ENCODE measurements around the gene FRMPD2. TPM values are rescaled to one million over a fixed set of nuclear protein-coding genes. Genes with fewer than 3 reads are reported as not detected.

FRMPD2 gene
- total and polyA plus RNA-seq, 7 donors, result 0.04 TPM; not detected in 6

DNA sequence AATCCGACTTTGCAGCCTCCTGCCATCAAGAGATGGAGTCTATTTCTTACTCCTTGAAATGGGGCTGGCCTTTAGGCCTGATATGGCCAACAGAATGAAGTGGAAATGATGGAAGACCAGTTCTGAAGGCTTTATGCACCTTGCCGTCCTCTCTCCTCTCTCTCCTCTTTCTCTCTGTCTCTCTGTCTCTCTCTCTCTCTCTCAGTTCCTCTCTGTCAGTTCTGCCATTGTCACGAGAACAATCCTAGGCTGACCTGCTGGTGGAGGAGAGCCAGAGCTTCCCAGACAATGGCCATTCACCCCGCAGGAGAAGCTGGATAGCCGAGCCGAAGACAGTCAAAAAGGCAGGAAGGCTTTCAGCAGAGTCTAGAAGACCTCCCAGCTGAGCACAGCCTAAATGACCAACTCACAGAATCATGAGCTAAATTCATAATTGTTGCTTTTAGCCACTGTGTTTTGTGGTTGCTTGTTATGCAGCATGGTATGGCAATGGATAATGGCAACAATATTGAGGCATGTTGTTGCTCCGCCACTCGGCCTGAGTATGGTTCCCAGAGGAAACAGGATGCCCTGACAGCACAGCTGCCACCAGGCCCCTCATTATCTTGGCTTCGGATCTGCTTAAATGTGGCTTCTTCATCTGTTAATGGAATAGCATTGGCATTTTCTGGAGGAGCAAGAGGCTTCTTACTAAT is 35.5 kb downstream of the FRMPD2 start:
- no peak for ATAC-seq
- WGBS, 3 donors, result 56 to 59% (median 57%) methylated on average over 9 of the region's 9 CpGs
- no peak for DNase-seq
- Histone ChIP-seq H3K27ac (no peak overlapping the region), H3K4me3 (no peak overlapping the region), H3K36me3 (ENCODE audit: insufficient read depth in 1 of 2, low read depth in 1 of 2) (no peaks in the 10 kb centered on the region), H3K9me3 (no peaks in the 10 kb centered on the region), H3K27me3 (ENCODE audit: insufficient read depth in 3 of 3, low read length in 2 of 3) (no peaks in the 10 kb centered on the region), H3K4me1 (no peaks in the 10 kb centered on the region)
- intact Hi-C loops (cut with DNase I), result no loop called here
- TF ChIP-seq, protein P1, sequence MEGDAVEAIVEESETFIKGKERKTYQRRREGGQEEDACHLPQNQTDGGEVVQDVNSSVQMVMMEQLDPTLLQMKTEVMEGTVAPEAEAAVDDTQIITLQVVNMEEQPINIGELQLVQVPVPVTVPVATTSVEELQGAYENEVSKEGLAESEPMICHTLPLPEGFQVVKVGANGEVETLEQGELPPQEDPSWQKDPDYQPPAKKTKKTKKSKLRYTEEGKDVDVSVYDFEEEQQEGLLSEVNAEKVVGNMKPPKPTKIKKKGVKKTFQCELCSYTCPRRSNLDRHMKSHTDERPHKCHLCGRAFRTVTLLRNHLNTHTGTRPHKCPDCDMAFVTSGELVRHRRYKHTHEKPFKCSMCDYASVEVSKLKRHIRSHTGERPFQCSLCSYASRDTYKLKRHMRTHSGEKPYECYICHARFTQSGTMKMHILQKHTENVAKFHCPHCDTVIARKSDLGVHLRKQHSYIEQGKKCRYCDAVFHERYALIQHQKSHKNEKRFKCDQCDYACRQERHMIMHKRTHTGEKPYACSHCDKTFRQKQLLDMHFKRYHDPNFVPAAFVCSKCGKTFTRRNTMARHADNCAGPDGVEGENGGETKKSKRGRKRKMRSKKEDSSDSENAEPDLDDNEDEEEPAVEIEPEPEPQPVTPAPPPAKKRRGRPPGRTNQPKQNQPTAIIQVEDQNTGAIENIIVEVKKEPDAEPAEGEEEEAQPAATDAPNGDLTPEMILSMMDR (IDR thresholded peaks at IDR 0.05), result no peak

DNA sequence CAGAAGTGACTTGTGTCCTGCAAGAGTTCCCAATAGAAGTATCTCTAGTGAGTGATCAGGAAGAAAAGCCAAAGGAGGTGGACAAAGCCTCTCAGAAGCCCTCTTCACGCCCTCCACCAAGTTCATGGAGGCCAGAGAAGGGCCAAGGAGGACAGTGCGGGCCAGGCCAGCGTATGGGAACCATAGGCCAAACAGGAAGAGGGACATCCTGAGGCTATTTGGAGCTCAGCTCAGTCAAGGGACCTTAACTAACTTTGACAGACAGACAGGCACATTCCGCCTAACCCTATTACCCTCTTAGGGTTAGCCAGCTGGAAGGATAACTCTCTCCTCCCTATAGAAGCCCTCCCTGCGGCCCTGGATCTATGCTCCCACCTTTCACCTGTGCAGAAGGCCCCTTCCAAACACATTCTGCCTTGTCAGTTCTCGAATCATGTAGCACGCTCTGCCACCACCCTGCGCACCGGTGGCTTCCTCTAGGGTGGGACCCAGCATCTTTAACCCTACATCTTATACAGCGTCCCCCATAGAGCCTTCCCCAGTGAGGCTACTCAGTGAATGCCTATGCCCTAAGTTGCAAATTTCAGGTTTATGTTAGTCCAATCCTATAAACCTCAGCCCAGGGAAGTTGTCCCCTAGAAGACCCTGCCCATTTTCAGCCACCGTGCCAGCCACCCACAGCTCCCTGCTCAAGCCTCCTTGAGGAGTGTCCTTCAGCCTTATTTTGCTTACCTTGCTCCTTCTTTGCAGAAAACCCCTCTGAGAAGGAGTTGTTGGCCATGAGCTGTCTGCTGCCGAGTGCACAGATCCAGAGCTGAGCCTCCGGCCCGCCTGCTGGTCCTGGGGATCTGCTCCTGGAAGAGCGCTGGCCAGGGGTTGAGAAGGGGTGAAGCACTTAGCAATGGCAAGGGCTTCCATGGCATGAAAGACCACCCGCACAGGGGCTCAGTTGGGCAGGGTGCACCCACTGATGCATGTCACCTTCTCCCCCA is 36.9 kb downstream of the FRMPD2 start:
- 89 to 93% (median 92%) methylated on average over 16 of the region's 16 CpGs for WGBS, 3 donors
- H3K27me3 ChIP-seq (ENCODE audit: insufficient read depth in 3 of 3, low read length in 2 of 3), result no peaks in the 10 kb centered on the region
- TF ChIP-seq, protein P1 (IDR thresholded peaks at IDR 0.05), result no peak
- intact Hi-C loops (cut with DNase I), result no loop called here
- no peaks in the 10 kb centered on the region for H3K4me1 ChIP-seq
- no peak for DNase-seq
- no peak overlapping the region for H3K27ac ChIP-seq
- H3K36me3 ChIP-seq (ENCODE audit: insufficient read depth in 1 of 2, low read depth in 1 of 2), result no peaks in the 10 kb centered on the region
- no peak overlapping the region for H3K4me3 ChIP-seq
- no peak for ATAC-seq
- no peaks in the 10 kb centered on the region for H3K9me3 ChIP-seq

- no peak for ATAC-seq
- WGBS, 3 donors, result 63 to 74% (median 73%) methylated on average over 6 of the region's 6 CpGs
- Histone ChIP-seq H3K36me3 (ENCODE audit: insufficient read depth in 1 of 2, low read depth in 1 of 2) (no peaks in the 10 kb centered on the region), H3K9me3 (no peaks in the 10 kb centered on the region), H3K4me1 (no peaks in the 10 kb centered on the region), H3K4me3 (no peak overlapping the region), H3K27ac (no peak overlapping the region), H3K27me3 (ENCODE audit: insufficient read depth in 3 of 3, low read length in 2 of 3) (no peaks in the 10 kb centered on the region)
- intact Hi-C loops (cut with DNase I), result no loop called here
- DNase-seq, result no peak
- TF ChIP-seq, protein P1 (IDR thresholded peaks at IDR 0.05), result no peak
These were observed 38.3 kb downstream of the FRMPD2 start for GRCh38 chr10:48236199-48236621.

GRCh38 chr10:48235501-48235900 is 39.0 kb downstream of the FRMPD2 start:
- DNase-seq (no peak), ATAC-seq (no peak)
- no peaks in the 10 kb centered on the region for H3K9me3 ChIP-seq
- H3K4me3 ChIP-seq, result no peak overlapping the region
- WGBS, 3 donors, result 81 to 92% (median 89%) methylated on average over 4 of the region's 4 CpGs
- H3K27me3 ChIP-seq (ENCODE audit: insufficient read depth in 3 of 3, low read length in 2 of 3), result no peaks in the 10 kb centered on the region
- TF ChIP-seq, protein P1 (IDR thresholded peaks at IDR 0.05), result no peak
- H3K4me1 ChIP-seq, result no peaks in the 10 kb centered on the region
- no peaks in the 10 kb centered on the region for H3K36me3 ChIP-seq (ENCODE audit: insufficient read depth in 1 of 2, low read depth in 1 of 2)
- no peak overlapping the region for H3K27ac ChIP-seq
- intact Hi-C loops (cut with DNase I), result no loop called here
